GM23338 (cell line): Measurements from ENCODE around the gene ADAMTS10. TPM values are rescaled to one million over a fixed set of nuclear protein-coding genes. Genes with fewer than 3 reads are reported as not detected.
"Not testable (repeated sequence)": the region's sequence is repeated elsewhere in the genome, so short reads cannot be mapped to it uniquely, and the experiment has no call there.

Experiments
- ATAC-seq: fragments of 200-7000 bp; cut with Tn5 transposase; 3 replicates; pipeline ENCODE4 v1.9.1; 2020
- DNase-seq: peaks from one replicate; pipeline ENCODE4 v3.0.0-alpha.2; 2015; ENCODE audit warnings: low spot score
- H2AFZ ChIP-seq: fragments of 200-600 bp; sonication (generic); 2 replicates; pipeline ENCODE4 v1.8.0; 2016; ENCODE audit warnings: antibody characterized with exemption, mild to moderate bottlenecking, moderate library complexity
- H3F3A ChIP-seq: fragments of 200-600 bp; sonication (generic); replicated peaks from 2 replicates; pipeline ENCODE4 v1.8.0; 2017; ENCODE audit warnings: antibody characterized with exemption, mixed run types, low read depth
- H3K27ac ChIP-seq: fragments of 200-600 bp; sonication (generic); 2 replicates; pipeline ENCODE4 v1.6.1; 2016; ENCODE audit warnings: low read depth
- H3K27me3 ChIP-seq: fragments of 200-600 bp; sonication (generic); 2 replicates; pipeline ENCODE4 v1.8.0; 2016; ENCODE audit warnings: mild to moderate bottlenecking, mixed run types, moderate library complexity; ENCODE audit not compliant: insufficient read depth
- H3K36me3 ChIP-seq: fragments of 200-600 bp; sonication (generic); 2 replicates; pipeline ENCODE4 v1.8.0; 2016; ENCODE audit warnings: mild to moderate bottlenecking; ENCODE audit not compliant: insufficient read depth
- H3K4me1 ChIP-seq: fragments of 200-600 bp; sonication (generic); 2 replicates; pipeline ENCODE4 v1.8.0; 2016; ENCODE audit warnings: mild to moderate bottlenecking, moderate library complexity; ENCODE audit not compliant: insufficient read depth
- H3K4me2 ChIP-seq: fragments of 200-600 bp; sonication (generic); 2 replicates; pipeline ENCODE4 v1.7.1; 2017; ENCODE audit warnings: mixed run types
- H3K4me3 ChIP-seq: fragments of 200-600 bp; sonication (generic); 2 replicates; pipeline ENCODE4 v1.6.1; 2016; ENCODE audit warnings: mixed run types
- H3K79me2 ChIP-seq: fragments of 200-600 bp; sonication (generic); replicated peaks from 2 replicates; pipeline ENCODE4 v1.8.0; 2017; ENCODE audit warnings: mild to moderate bottlenecking; ENCODE audit not compliant: insufficient read depth
- H3K9me2 ChIP-seq: fragments of 200-600 bp; sonication (generic); 2 replicates; pipeline ENCODE4 v1.8.0; 2017; ENCODE audit not compliant: insufficient read depth
- H4K20me1 ChIP-seq: fragments of 200-600 bp; sonication (generic); replicated peaks from 2 replicates; pipeline ENCODE4 v1.8.0; 2017; ENCODE audit warnings: mild to moderate bottlenecking; ENCODE audit not compliant: insufficient read depth
- H3K27ac Mint-ChIP-seq: 2 replicates; pipeline ENCODE4 v1.8.0; 2020; ENCODE audit warnings: inconsistent platforms, mild to moderate bottlenecking, moderate library complexity, mixed read lengths
- H3K27me3 Mint-ChIP-seq: 3 replicates; pipeline ENCODE4 v1.8.0; 2022; ENCODE audit warnings: low read depth, mild to moderate bottlenecking, moderate library complexity, mixed read lengths, inconsistent platforms; ENCODE audit not compliant: insufficient read depth, poor library complexity
- H3K36me3 Mint-ChIP-seq: 3 replicates; pipeline ENCODE4 v1.8.0; 2021; ENCODE audit warnings: low read depth, mild to moderate bottlenecking, inconsistent platforms, moderate library complexity, mixed read lengths
- H3K4me1 Mint-ChIP-seq: 3 replicates; pipeline ENCODE4 v1.8.0; 2020; ENCODE audit warnings: mild to moderate bottlenecking, inconsistent platforms, mixed read lengths
- H3K4me3 Mint-ChIP-seq: 3 replicates; pipeline ENCODE4 v1.8.0; 2021; ENCODE audit warnings: moderate library complexity, mild to moderate bottlenecking, inconsistent platforms, mixed read lengths
- H3K9me3 Mint-ChIP-seq: 3 replicates; pipeline ENCODE4 v1.8.0; 2020; ENCODE audit warnings: moderate library complexity, mild to moderate bottlenecking, inconsistent platforms, mixed read lengths
- CREB1 ChIP-seq: fragments of 250-450 bp; sonication (Bioruptor Pico); IDR thresholded peaks from 2 replicates; pipeline ENCODE4 v1.5.0; 2020; ENCODE audit warnings: low read depth, mild to moderate bottlenecking, moderate library complexity
- CTCF ChIP-seq, 2 experiments: fragments of 200-600 bp in 1 of 2; sonication (generic) in 1 of 2; conservative IDR thresholded peaks; 2 replicates each; pipeline versions ENCODE4 v1.5.1 to v1.6.1; 2016 to 2017; ENCODE audit warnings: antibody characterized with exemption in 2 of 2, low read depth in 2 of 2, mild to moderate bottlenecking in 2 of 2, moderate library complexity in 1 of 2
- EZH2 ChIP-seq: fragments of 200-600 bp; sonication (generic); IDR thresholded peaks from one replicate; pipeline ENCODE4 v1.8.0; 2017; ENCODE audit warnings: antibody characterized with exemption, mild to moderate bottlenecking, low read depth; ENCODE audit not compliant: unreplicated experiment
- EZH2phosphoT487 ChIP-seq: fragments of 200-600 bp; sonication (generic); IDR thresholded peaks from one replicate; pipeline ENCODE4 v1.8.1; 2018; ENCODE audit warnings: antibody characterized with exemption; ENCODE audit not compliant: unreplicated experiment
- NANOG ChIP-seq: IDR thresholded peaks from 2 replicates; pipeline ENCODE4 v1.6.1; 2016; ENCODE audit warnings: antibody characterized with exemption, borderline replicate concordance
- POLR2AphosphoS5 ChIP-seq: IDR thresholded peaks from 2 replicates; pipeline ENCODE4 v1.6.1; 2016; ENCODE audit warnings: antibody characterized with exemption, low read depth
- REST ChIP-seq: IDR thresholded peaks from one replicate; pipeline ENCODE4 v1.6.1; 2018; ENCODE audit warnings: antibody characterized with exemption; ENCODE audit not compliant: unreplicated experiment
- STAT1 ChIP-seq: IDR thresholded peaks from one replicate; pipeline ENCODE4 v1.6.1; 2016; ENCODE audit warnings: antibody characterized with exemption; ENCODE audit not compliant: unreplicated experiment
- ZNF114 ChIP-seq: fragments of 250-450 bp; sonication (Bioruptor Pico); IDR thresholded peaks from 2 replicates; pipeline ENCODE4 v1.5.0; 2020; ENCODE audit warnings: mild to moderate bottlenecking, moderate library complexity
- ZNF331 ChIP-seq: fragments of 250-450 bp; sonication (Bioruptor Pico); IDR thresholded peaks from 2 replicates; pipeline ENCODE4 v1.5.0; 2020; ENCODE audit warnings: low read depth, mild to moderate bottlenecking, moderate library complexity
- polyA plus RNA-seq: library from polyadenylated mRNA; unstranded; fragments of >200 nt; fragmentation: Nextera tagmentation; extraction: Ambion mirVana; gene quantifications from 2 replicates; pipeline ENCODE4 v1.2.1, GENCODE V29; 2016
- total RNA-seq: library from RNA; depleted of rRNA; stranded (reverse); fragments of >200 nt; shearing (Covaris generic); gene quantifications from 2 replicates; pipeline ENCODE4 v1.2.3, GENCODE V29; 2014

The ADAMTS10 gene
- total and polyA plus RNA-seq, 2 experiments from 2014 or later, result 5.0 to 25.9 TPM

GRCh38 chr19:8566855-8567254 is 43.7 kb downstream of the ADAMTS10 start:
- no peak for ATAC-seq

GRCh38 chr19:8564866-8565265 is 45.6 kb downstream of the ADAMTS10 start:
- not testable (repeated sequence) for H3K9me3 Mint-ChIP-seq, H3K4me1 Mint-ChIP-seq, H3K4me3 Mint-ChIP-seq, H4K20me1 ChIP-seq, H3K27ac Mint-ChIP-seq, H3F3A ChIP-seq, H3K27me3 Mint-ChIP-seq, H3K36me3 ChIP-seq, DNase-seq, H3K36me3 Mint-ChIP-seq, ATAC-seq, H3K79me2 ChIP-seq, H2AFZ ChIP-seq, H3K27ac ChIP-seq, H3K27me3 ChIP-seq, H3K4me2 ChIP-seq, H3K9me2 ChIP-seq, H3K4me3 ChIP-seq, H3K4me1 ChIP-seq

More at GRCh38 chr19:8566855-8567254, 43.7 kb downstream of the ADAMTS10 start:
- H3K27ac ChIP-seq, result no peak overlapping the region
- no peak for DNase-seq
- H3K9me2 ChIP-seq, result no peaks in the 10 kb centered on the region
- no peaks in the 10 kb centered on the region for H4K20me1 ChIP-seq
- TF ChIP-seq STAT1, result no peak
- TF ChIP-seq POLR2AphosphoS5, result no peak
- no peak for TF ChIP-seq NANOG
- TF ChIP-seq EZH2phosphoT487, result no peak
- no peak for TF ChIP-seq EZH2
- TF ChIP-seq CTCF (conservative IDR thresholded peaks at IDR 0.05; ENCODE audit: low read depth in 2 of 2), result no peak
- H3K36me3 ChIP-seq, result no peaks in the 10 kb centered on the region
- Mint-ChIP-seq H3K4me3 (no peak overlapping the region), H3K27ac (no peak overlapping the region), H3K9me3 (no peaks in the 10 kb centered on the region; the same call in 2 of the 3 replicates), H3K27me3 (peaks cover 7% of the 10 kb centered on the region), H3K4me1 (no peaks in the 10 kb centered on the region), H3K36me3 (no peaks in the 10 kb centered on the region)
- no peak overlapping the region for H3K4me2 ChIP-seq
- H3K4me3 ChIP-seq, result no peak overlapping the region
- H3K4me1 ChIP-seq, result no peaks in the 10 kb centered on the region
- no peaks in the 10 kb centered on the region for H3F3A ChIP-seq
- H2AFZ ChIP-seq, result no peak overlapping the region
- no peaks in the 10 kb centered on the region for H3K79me2 ChIP-seq
- H3K27me3 ChIP-seq, result no peaks in the 10 kb centered on the region

GRCh38 chr19:8561075-8561764 is 49.3 kb downstream of the ADAMTS10 start:
- Mint-ChIP-seq H3K4me1 (peaks cover 2% of the 10 kb centered on the region; the same call in 1 of the 3 replicates), H3K4me3 (no peak overlapping the region), H3K9me3 (no peaks in the 10 kb centered on the region; the same call in 1 of the 3 replicates), H3K27ac (peak overlapping the region; percentile 56; the same call in 1 of the 2 replicates), H3K36me3 (no peaks in the 10 kb centered on the region), H3K27me3 (peaks cover 10% of the 10 kb centered on the region)
- no peak overlapping the region for H2AFZ ChIP-seq
- H3K9me2 ChIP-seq, result no peaks in the 10 kb centered on the region
- no peak overlapping the region for H3K4me3 ChIP-seq
- H3F3A ChIP-seq, result no peaks in the 10 kb centered on the region
- no peak overlapping the region for H3K27ac ChIP-seq
- DNase-seq (peak; percentile 66), ATAC-seq (peak; percentile 95)
- peaks cover 3% of the 10 kb centered on the region; the same call in 1 of the 2 replicates for H3K4me1 ChIP-seq
- no peaks in the 10 kb centered on the region for H3K36me3 ChIP-seq
- H3K27me3 ChIP-seq, result no peaks in the 10 kb centered on the region
- H3K4me2 ChIP-seq, result no peak overlapping the region
- H4K20me1 ChIP-seq, result no peaks in the 10 kb centered on the region
- H3K79me2 ChIP-seq, result no peaks in the 10 kb centered on the region
- TF ChIP-seq EZH2, result no peak
- TF ChIP-seq EZH2phosphoT487, result no peak
- TF ChIP-seq REST, result no peak
- TF ChIP-seq NANOG, result no peak
- TF ChIP-seq ZNF114 (CRISPR knock-in tag), result no peak
- TF ChIP-seq CTCF (conservative IDR thresholded peaks at IDR 0.05; ENCODE audit: low read depth in 2 of 2), result no peak
- no peak for TF ChIP-seq ZNF331 (CRISPR knock-in tag)
- no peak for TF ChIP-seq CREB1 (CRISPR knock-in tag)
